ENCODE measurements around the gene OR14A2. TPM values are rescaled to one million over a fixed set of nuclear protein-coding genes. Genes with fewer than 3 reads are reported as not detected.

Gene OR14A2
- total RNA-seq, 1 experiment from 2014 or later = not detected

- no peak overlapping the region for H3K27ac ChIP-seq
- no peaks in the 10 kb centered on the region for H3K4me1 ChIP-seq (replicated peaks; ENCODE audit: insufficient read depth)
- no peaks in the 10 kb centered on the region for H4K20me1 ChIP-seq (ENCODE audit: insufficient read depth)
- TF ChIP-seq CTCF (conservative IDR thresholded peaks at IDR 0.05) (no peak), EZH2 (IDR thresholded peaks at IDR 0.05; ENCODE audit: low read depth) (no peak)
- no peak for DNase-seq
- CTCF ChIA-PET = no interaction called here
- no peaks in the 10 kb centered on the region for H3K9me3 ChIP-seq (ENCODE audit: insufficient read depth, low read depth)
- no peaks in the 10 kb centered on the region for H3K36me3 ChIP-seq (ENCODE audit: low read depth)
- H3K9me2 ChIP-seq (ENCODE audit: insufficient read depth) = no peaks in the 10 kb centered on the region
- H3K4me3 ChIP-seq = no peak overlapping the region
- intact Hi-C loops (cut with micrococcal nuclease; ENCODE audit: unreplicated experiment) = no loop called here
- no TSS peak for BruUV-seq (replicated peaks)
- no peaks in the 10 kb centered on the region for H3F3A ChIP-seq (ENCODE audit: insufficient read depth, low read depth)
- H2AFZ ChIP-seq = no peak overlapping the region
- no peak overlapping the region for H3K4me2 ChIP-seq
- POLR2A ChIA-PET (ENCODE audit: unreplicated experiment) = no interaction called here
- H3K79me2 ChIP-seq (ENCODE audit: low read depth) = no peaks in the 10 kb centered on the region
- no peaks in the 10 kb centered on the region for H3K27me3 ChIP-seq (ENCODE audit: insufficient read depth, low read depth)
Measured at GRCh38 chr1:247680171-247680570, 67.8 kb downstream of the OR14A2 start.

- no peak for TF ChIP-seq EZH2 (IDR thresholded peaks at IDR 0.05; ENCODE audit: low read depth)
- no peak for TF ChIP-seq CTCF (conservative IDR thresholded peaks at IDR 0.05)
- Histone ChIP-seq H3K79me2 (ENCODE audit: low read depth) (no peaks in the 10 kb centered on the region), H3K4me2 (no peak within 1 kb of the TSS), H3K27me3 (ENCODE audit: insufficient read depth, low read depth) (no peaks in the 10 kb centered on the region), H3K4me1 (replicated peaks; ENCODE audit: insufficient read depth) (no peaks in the 10 kb centered on the region), H3K36me3 (ENCODE audit: low read depth) (no peaks in the 10 kb centered on the region), H3K27ac (no peak within 1 kb of the TSS), H2AFZ (no peak within 1 kb of the TSS), H3K9me2 (ENCODE audit: insufficient read depth) (no peaks in the 10 kb centered on the region), H4K20me1 (ENCODE audit: insufficient read depth) (no peaks in the 10 kb centered on the region), H3K9me3 (ENCODE audit: insufficient read depth, low read depth) (no peaks in the 10 kb centered on the region), H3K4me3 (no peak within 1 kb of the TSS), H3F3A (ENCODE audit: insufficient read depth, low read depth) (no peaks in the 10 kb centered on the region)
- BruUV-seq (replicated peaks) = no TSS peak
- intact Hi-C loops (cut with micrococcal nuclease; ENCODE audit: unreplicated experiment) = no loop called here
- DNase-seq = no peak
- ChIA-PET CTCF (no interaction called here), POLR2A (ENCODE audit: unreplicated experiment) (no interaction called here)
Measured at GRCh38 chr1:247679639-247680038, 68.3 kb downstream of the OR14A2 start, which contains the start of gene OR13G1. TSS of gene OR13G1 (minus strand) at chr1:247679739. CDS start at chr1:247673041, 6,698 bp downstream.

Other genes with a start within 250 kb of the OR14A2 start
- not detected in 2 replicates for gene OR2C3, start 211.7 kb downstream of the OR14A2 start, total RNA-seq (2021)
- gene GCSAML, start 199.0 kb downstream of the OR14A2 start, total RNA-seq (2021) = not detected in 2 replicates
- gene OR2G2, start 159.8 kb downstream of the OR14A2 start, total RNA-seq (2021) = not detected in 2 replicates
- not detected in 2 replicates for gene OR2G3, start 142.6 kb downstream of the OR14A2 start, total RNA-seq (2021)
- not detected in 2 replicates for gene OR13G1, start 68.4 kb downstream of the OR14A2 start, total RNA-seq (2021)
- not detected in 2 replicates for gene OR6F1, start 31.5 kb downstream of the OR14A2 start, total RNA-seq (2021)
- not detected in 2 replicates for gene OR14K1, start 9.5 kb downstream of the OR14A2 start, total RNA-seq (2021)
- gene OR1C1, start 12.4 kb upstream of the OR14A2 start, total RNA-seq (2021) = not detected in 2 replicates
- not detected in 2 replicates for gene OR14A16, start 76.0 kb upstream of the OR14A2 start, total RNA-seq (2021)
- gene OR11L1, start 93.8 kb upstream of the OR14A2 start, total RNA-seq (2021) = not detected in 2 replicates
- not detected in 2 replicates for gene TRIM58, start 109.0 kb upstream of the OR14A2 start, total RNA-seq (2021)
- gene OR2W3, start 147.4 kb upstream of the OR14A2 start, total RNA-seq (2021) = not detected in 2 replicates
- not detected in 2 replicates for gene OR2T8, start 172.1 kb upstream of the OR14A2 start, total RNA-seq (2021)
- gene OR2AJ1, start 176.7 kb upstream of the OR14A2 start, total RNA-seq (2021) = not detected in 2 replicates
- gene OR2L8, start 200.7 kb upstream of the OR14A2 start, total RNA-seq (2021) = not detected in 2 replicates
- not detected in 2 replicates for gene OR2AK2, start 217.1 kb upstream of the OR14A2 start, total RNA-seq (2021)